DND-41 (cell line): ENCODE measurements around the gene GPATCH8.

Experiments used
- ATAC-seq: fragments of 200-7000 bp; cut with Tn5 transposase; 3 replicates; pipeline ENCODE4 v1.9.1; 2021; ENCODE audit warnings: low read depth; ENCODE audit not compliant: insufficient read depth
- DNase-seq: peaks from one replicate; pipeline ENCODE4 v3.0.0-alpha.2; 2020
- H2AFZ ChIP-seq: 2 replicates; pipeline ENCODE4 v1.6.0; 2012; ENCODE audit warnings: low read depth, low read length
- H3K27ac ChIP-seq: 2 replicates; pipeline ENCODE4 v1.5.1; 2012; ENCODE audit warnings: low read length, inconsistent platforms
- H3K27me3 ChIP-seq: fragments of 200-600 bp; sonication (generic); 2 replicates; pipeline ENCODE4 v1.6.0; 2012; ENCODE audit warnings: low read length, mild to moderate bottlenecking, inconsistent platforms; ENCODE audit not compliant: insufficient read depth, poor library complexity
- H3K36me3 ChIP-seq: 2 replicates; pipeline ENCODE4 v1.5.1; 2012; ENCODE audit warnings: low read length, inconsistent platforms; ENCODE audit not compliant: insufficient read depth
- H3K4me1 ChIP-seq: 2 replicates; pipeline ENCODE4 v1.5.1; 2012; ENCODE audit warnings: mild to moderate bottlenecking, low read length; ENCODE audit not compliant: insufficient read depth
- H3K4me2 ChIP-seq: 2 replicates; pipeline ENCODE4 v1.6.0; 2012; ENCODE audit warnings: mild to moderate bottlenecking, moderate library complexity, low read length, inconsistent platforms; ENCODE audit not compliant: insufficient read depth
- H3K4me3 ChIP-seq, 2 experiments: fragments of 200-600 bp in 1 of 2; shearing (Covaris generic) in 1 of 2; 2 replicates each; pipeline ENCODE4 v1.5.1; 2012 to 2016; ENCODE audit warnings: inconsistent platforms in 2 of 2, low read length in 2 of 2, mild to moderate bottlenecking in 2 of 2, low read depth in 1 of 2, moderate library complexity in 1 of 2
- H3K79me2 ChIP-seq: 2 replicates; pipeline ENCODE4 v1.6.0; 2012; ENCODE audit warnings: low read length, inconsistent platforms; ENCODE audit not compliant: insufficient read depth
- H3K9ac ChIP-seq: 2 replicates; pipeline ENCODE4 v1.6.0; 2012; ENCODE audit warnings: low read depth, mild to moderate bottlenecking, inconsistent platforms, low read length, moderate library complexity
- H3K9me3 ChIP-seq: 2 replicates; pipeline ENCODE4 v1.5.1; 2012; ENCODE audit warnings: low read length, moderate library complexity, mild to moderate bottlenecking, inconsistent platforms; ENCODE audit not compliant: insufficient read depth, severe bottlenecking
- H4K20me1 ChIP-seq: 2 replicates; pipeline ENCODE4 v1.6.0; 2012; ENCODE audit warnings: low read length; ENCODE audit not compliant: insufficient read depth
- EZH2 ChIP-seq: IDR thresholded peaks from 3 replicates; pipeline ENCODE4 v1.6.1; 2012; ENCODE audit warnings: borderline replicate concordance, low read depth, mild to moderate bottlenecking, moderate library complexity, low read length, inconsistent platforms; ENCODE audit not compliant: severe bottlenecking
- TF ChIP-seq, protein P1 (sequence below): IDR thresholded peaks from 2 replicates; pipeline ENCODE4 v1.5.1; 2012; ENCODE audit warnings: borderline replicate concordance, low read length, moderate library complexity, mild to moderate bottlenecking; ENCODE audit not compliant: poor library complexity, severe bottlenecking; ENCODE audit errors: extremely low read depth

Gene GPATCH8

DNA sequence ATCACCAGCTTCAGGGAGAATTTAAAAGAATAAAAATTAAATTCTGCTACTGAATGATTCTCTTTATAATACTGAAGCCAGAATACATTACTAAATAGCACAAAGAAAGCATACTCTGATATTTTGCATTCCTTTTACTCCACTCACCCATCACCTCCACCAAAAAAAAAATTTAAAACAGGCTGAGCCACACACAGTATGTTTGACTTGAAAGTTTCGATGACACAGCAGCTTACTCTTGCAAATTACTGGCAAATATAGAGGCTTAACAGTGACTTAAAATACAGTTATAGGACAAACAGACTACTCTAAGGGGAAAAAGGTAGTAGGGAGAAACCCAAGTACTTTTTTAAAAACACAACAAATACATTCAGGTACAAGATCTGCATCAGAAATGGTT, 39.2 kb downstream of the GPATCH8 start:
- Histone ChIP-seq H3K4me1 (no peaks in the 10 kb centered on the region), H2AFZ (no peak overlapping the region), H3K4me3 (no peak overlapping the region), H3K27me3 (no peaks in the 10 kb centered on the region), H3K9me3 (no peaks in the 10 kb centered on the region), H4K20me1 (peaks cover 24% of the 10 kb centered on the region), H3K9ac (no peak overlapping the region), H3K27ac (no peak overlapping the region), H3K79me2 (peaks cover 81% of the 10 kb centered on the region), H3K4me2 (no peak overlapping the region), H3K36me3 (peaks cover 31% of the 10 kb centered on the region)
- TF ChIP-seq, protein P1, sequence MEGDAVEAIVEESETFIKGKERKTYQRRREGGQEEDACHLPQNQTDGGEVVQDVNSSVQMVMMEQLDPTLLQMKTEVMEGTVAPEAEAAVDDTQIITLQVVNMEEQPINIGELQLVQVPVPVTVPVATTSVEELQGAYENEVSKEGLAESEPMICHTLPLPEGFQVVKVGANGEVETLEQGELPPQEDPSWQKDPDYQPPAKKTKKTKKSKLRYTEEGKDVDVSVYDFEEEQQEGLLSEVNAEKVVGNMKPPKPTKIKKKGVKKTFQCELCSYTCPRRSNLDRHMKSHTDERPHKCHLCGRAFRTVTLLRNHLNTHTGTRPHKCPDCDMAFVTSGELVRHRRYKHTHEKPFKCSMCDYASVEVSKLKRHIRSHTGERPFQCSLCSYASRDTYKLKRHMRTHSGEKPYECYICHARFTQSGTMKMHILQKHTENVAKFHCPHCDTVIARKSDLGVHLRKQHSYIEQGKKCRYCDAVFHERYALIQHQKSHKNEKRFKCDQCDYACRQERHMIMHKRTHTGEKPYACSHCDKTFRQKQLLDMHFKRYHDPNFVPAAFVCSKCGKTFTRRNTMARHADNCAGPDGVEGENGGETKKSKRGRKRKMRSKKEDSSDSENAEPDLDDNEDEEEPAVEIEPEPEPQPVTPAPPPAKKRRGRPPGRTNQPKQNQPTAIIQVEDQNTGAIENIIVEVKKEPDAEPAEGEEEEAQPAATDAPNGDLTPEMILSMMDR = no peak
- no peak for TF ChIP-seq EZH2
- no peak for ATAC-seq
- DNase-seq = no peak

DNA sequence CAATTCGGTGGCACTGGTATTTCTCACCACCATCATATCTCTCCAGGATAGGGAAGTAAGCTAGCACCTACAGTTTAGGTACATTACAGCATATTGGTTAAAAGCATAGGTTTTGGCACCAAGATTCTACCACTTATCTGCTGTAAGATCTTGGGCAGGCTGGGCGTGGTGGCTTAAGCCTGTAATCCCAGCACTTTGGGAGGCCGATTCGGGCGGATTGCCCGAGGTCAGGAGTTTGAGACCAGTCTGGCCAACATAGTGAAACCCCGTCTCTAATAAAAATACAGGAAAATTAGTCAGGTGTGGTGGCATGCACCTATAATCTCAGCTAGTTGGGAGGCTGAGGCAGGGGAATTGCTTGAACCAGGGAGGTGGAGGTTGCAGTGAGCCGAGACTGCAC, 51.4 kb downstream of the GPATCH8 start:
- no peaks in the 10 kb centered on the region for H3K4me1 ChIP-seq
- H3K27ac ChIP-seq = no peak overlapping the region
- DNase-seq = no peak
- H3K4me3 ChIP-seq = no peak overlapping the region
- no peaks in the 10 kb centered on the region for H3K27me3 ChIP-seq
- H2AFZ ChIP-seq = no peak overlapping the region
- H3K9me3 ChIP-seq = no peaks in the 10 kb centered on the region
- peaks cover 15% of the 10 kb centered on the region; the same call in 1 of the 2 replicates for H4K20me1 ChIP-seq
- peaks cover 17% of the 10 kb centered on the region for H3K36me3 ChIP-seq
- TF ChIP-seq, protein P1 = no peak
- no peak for TF ChIP-seq EZH2
- H3K79me2 ChIP-seq = peaks cover 64% of the 10 kb centered on the region
- H3K4me2 ChIP-seq = no peak overlapping the region
- no peak for ATAC-seq
- no peak overlapping the region for H3K9ac ChIP-seq

DNA sequence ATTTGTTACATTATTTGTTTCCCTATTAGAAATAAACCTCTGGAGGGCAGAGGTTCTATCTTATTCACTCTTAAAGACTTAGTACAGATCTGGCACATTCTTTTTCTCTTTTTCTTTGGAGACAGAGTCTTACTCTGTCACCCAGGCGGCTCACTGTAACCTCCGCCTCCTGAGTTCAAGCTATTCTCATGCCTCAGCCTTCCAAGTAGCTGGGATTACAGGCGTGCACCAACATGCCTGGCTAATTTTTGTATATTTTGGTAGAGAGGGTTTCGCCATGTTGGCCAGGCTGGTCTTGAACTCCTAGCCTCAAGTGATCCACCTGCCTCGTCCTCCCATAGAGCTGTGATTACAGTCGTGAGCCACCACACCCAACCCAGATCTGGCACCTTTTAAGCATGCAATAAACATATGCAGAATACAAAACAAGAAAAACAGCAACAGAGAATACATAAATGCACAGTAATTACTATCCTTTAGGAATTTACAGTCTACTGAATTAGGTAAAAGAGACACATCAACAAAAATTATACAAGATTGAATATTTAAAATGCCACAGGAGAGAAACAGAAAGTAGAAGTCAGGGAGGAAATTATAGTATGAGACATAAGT, 52.1 kb downstream of the GPATCH8 start:
- ATAC-seq (no peak), DNase-seq (no peak)
- H3K9ac ChIP-seq = no peak overlapping the region
- H3K79me2 ChIP-seq = peaks cover 67% of the 10 kb centered on the region
- H3K4me1 ChIP-seq = no peaks in the 10 kb centered on the region
- no peak overlapping the region for H3K4me2 ChIP-seq
- H2AFZ ChIP-seq = no peak overlapping the region
- H3K36me3 ChIP-seq = peaks cover 17% of the 10 kb centered on the region
- no peak overlapping the region for H3K4me3 ChIP-seq
- TF ChIP-seq, protein P1 = no peak
- no peak for TF ChIP-seq EZH2
- peaks cover 15% of the 10 kb centered on the region; the same call in 1 of the 2 replicates for H4K20me1 ChIP-seq
- H3K27me3 ChIP-seq = no peaks in the 10 kb centered on the region
- H3K27ac ChIP-seq = no peak overlapping the region
- H3K9me3 ChIP-seq = no peaks in the 10 kb centered on the region
